Upper lobe of right lung (tissue), 1 donor: ENCODE data around the gene PTS. TPM values are rescaled to one million over a fixed set of nuclear protein-coding genes. Genes with fewer than 3 reads are reported as not detected.

ENCODE experiments used
- ATAC-seq: fragments of 200-7000 bp; cut with Tn5 transposase; one replicate; pipeline ENCODE4 v1.9.1; 2020; ENCODE audit warnings: mild to moderate bottlenecking, moderate library complexity
- DNase-seq: peaks from one replicate; pipeline ENCODE4 v3.0.0-alpha.2; 2020
- H3K27ac ChIP-seq: fragments of 200-600 bp; one replicate; pipeline ENCODE4 v1.8.0; 2022
- H3K27me3 ChIP-seq: fragments of 200-600 bp; one replicate; pipeline ENCODE4 v1.8.0; 2022; ENCODE audit warnings: mild to moderate bottlenecking
- H3K36me3 ChIP-seq: fragments of 200-600 bp; one replicate; pipeline ENCODE4 v1.8.0; 2022
- H3K4me1 ChIP-seq: fragments of 200-600 bp; one replicate; pipeline ENCODE4 v1.8.0; 2022
- H3K4me3 ChIP-seq: fragments of 200-600 bp; one replicate; pipeline ENCODE4 v1.8.0; 2022; ENCODE audit warnings: mild to moderate bottlenecking
- H3K9me3 ChIP-seq: fragments of 200-600 bp; one replicate; pipeline ENCODE4 v1.8.0; 2022
- intact Hi-C: fragments of 100-400 bp; cut with DNase I; formaldehyde crosslinking; loops from one replicate; pipeline ENCODE4 v1.11.0; 2022
- total RNA-seq: library from RNA; stranded (reverse); fragmentation: NEBNext Ultra II Directional; extraction: Animal tissue kit (Norgen Biotek cat#: 25700); gene quantifications from one replicate; pipeline ENCODE4 v1.2.1, GENCODE V29; 2021
- TF ChIP-seq, protein P1 (sequence below): fragments of 200-600 bp; IDR thresholded peaks from one replicate; pipeline ENCODE4 v1.8.0; 2022; ENCODE audit warnings: antibody characterized with exemption
- donor health status: DM: no; HTN: yes; CAD: no; lungs with severe emphysema.

Gene PTS
- total RNA-seq, 1 donor from 2014 or later: 22.5 TPM

DNA sequence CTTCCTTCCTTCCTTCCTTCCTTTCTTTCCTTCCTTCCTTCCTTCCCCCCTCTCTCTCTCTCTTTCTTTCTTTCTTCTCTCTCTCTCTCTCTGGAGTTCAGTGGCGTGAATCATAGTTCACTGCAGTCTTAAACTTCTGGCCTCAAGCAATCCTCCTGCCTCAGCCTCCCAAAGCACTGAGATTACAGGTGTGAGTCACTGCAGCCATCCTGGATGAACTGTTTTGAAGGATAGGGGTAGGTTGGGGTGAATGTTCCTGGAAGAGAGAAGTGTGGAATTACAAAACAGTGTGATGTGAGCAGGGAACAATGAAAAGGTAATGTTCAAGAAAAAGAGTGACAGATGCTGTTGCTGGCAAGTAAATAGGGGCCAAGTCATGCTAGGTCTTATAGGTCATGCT is 46.8 kb downstream of the PTS start:
- DNase-seq (no peak), ATAC-seq (no peak)
- TF ChIP-seq, protein P1, sequence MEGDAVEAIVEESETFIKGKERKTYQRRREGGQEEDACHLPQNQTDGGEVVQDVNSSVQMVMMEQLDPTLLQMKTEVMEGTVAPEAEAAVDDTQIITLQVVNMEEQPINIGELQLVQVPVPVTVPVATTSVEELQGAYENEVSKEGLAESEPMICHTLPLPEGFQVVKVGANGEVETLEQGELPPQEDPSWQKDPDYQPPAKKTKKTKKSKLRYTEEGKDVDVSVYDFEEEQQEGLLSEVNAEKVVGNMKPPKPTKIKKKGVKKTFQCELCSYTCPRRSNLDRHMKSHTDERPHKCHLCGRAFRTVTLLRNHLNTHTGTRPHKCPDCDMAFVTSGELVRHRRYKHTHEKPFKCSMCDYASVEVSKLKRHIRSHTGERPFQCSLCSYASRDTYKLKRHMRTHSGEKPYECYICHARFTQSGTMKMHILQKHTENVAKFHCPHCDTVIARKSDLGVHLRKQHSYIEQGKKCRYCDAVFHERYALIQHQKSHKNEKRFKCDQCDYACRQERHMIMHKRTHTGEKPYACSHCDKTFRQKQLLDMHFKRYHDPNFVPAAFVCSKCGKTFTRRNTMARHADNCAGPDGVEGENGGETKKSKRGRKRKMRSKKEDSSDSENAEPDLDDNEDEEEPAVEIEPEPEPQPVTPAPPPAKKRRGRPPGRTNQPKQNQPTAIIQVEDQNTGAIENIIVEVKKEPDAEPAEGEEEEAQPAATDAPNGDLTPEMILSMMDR: no peak
- Histone ChIP-seq H3K4me1 (no peaks in the 10 kb centered on the region), H3K36me3 (no peaks in the 10 kb centered on the region), H3K27me3 (no peaks in the 10 kb centered on the region), H3K27ac (no peak overlapping the region), H3K4me3 (no peak overlapping the region), H3K9me3 (no peaks in the 10 kb centered on the region)
- intact Hi-C loops: no loop called here

DNA sequence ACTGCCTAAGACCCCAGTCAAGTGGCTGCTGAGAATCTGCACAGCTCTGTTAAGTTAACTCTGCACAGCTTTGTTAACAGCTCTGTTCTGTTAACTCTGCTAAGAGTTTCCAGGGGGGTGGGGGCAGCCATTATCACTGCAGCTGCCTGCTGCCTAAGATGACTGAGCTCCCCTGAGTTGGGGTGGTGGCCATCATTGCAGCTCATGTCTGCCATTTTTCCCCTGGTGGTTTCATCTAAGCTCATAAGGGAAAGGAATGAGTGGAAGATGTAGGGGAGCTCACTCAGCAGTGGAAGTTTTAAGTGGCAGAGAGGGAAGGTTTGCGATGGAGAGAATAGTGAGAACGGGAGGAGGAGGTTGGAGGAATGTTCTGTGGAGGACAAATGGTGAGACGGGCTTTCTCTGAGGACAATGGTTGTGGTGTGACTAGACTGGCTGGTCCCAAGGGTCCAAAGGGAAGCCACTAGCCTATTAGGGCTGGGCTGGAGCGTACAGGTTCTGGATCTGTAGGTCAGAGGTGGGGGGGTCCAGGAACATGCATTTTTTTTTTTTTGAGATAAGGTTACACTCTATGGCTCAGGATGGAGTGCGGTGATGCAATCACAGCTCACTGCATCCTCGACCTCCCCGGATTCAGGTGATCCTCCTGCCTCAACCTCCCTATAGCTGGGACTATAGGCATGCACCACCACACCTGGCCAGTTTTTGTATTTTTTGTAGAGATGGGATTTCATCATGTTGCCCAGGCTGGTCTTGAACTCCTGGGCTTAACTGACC is 48.0 kb downstream of the PTS start:
- ATAC-seq (no peak), DNase-seq (no peak)
- intact Hi-C loops: no loop called here
- no peak overlapping the region for H3K27ac ChIP-seq
- H3K36me3 ChIP-seq: no peaks in the 10 kb centered on the region
- H3K4me1 ChIP-seq: no peaks in the 10 kb centered on the region
- no peaks in the 10 kb centered on the region for H3K27me3 ChIP-seq
- no peaks in the 10 kb centered on the region for H3K9me3 ChIP-seq
- TF ChIP-seq, protein P1: no peak
- no peak overlapping the region for H3K4me3 ChIP-seq

DNA sequence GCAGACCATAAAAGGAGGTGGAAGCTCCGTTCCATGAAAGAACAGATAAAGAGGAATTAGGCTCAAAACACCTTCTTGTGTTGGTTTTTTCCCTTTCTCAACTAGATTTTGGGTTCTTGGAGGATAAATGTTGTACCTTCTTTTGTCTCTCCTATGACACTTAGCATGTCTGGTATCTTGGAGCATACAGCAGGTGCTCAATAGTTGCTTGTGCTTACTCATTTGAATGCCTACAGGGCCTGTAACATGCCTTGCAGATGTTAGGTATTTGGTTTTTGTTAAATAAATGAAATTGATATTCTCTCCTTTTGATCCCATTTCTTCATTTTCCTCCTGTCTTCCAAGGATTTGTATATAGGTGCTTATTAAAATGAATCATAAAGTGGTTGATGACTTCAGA is 50.8 kb downstream of the PTS start:
- intact Hi-C loops: no loop called here
- ATAC-seq (no peak), DNase-seq (no peak)
- Histone ChIP-seq H3K27ac (no peak overlapping the region), H3K9me3 (no peaks in the 10 kb centered on the region), H3K4me3 (no peak overlapping the region), H3K4me1 (no peaks in the 10 kb centered on the region), H3K27me3 (no peaks in the 10 kb centered on the region), H3K36me3 (no peaks in the 10 kb centered on the region)
- TF ChIP-seq, protein P1: no peak

DNA sequence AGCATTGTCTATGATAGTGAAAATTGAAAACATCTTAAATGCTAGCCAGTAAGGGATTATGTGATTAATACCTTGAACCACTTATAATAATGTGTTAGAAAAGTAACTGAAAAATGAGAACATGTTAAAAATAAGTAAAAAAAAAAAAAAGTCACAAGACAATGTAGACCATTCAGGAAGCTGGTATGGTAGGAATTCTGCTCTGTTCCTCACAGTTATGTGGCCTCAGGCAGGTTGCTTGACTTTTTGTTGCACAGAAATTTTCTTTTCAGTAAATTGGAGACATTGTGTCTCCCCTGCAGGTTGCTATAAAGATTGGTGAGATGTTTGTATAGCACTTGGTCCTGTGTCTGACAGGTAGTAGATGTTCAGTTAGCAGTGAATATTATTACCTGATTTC is 51.7 kb downstream of the PTS start:
- Histone ChIP-seq H3K36me3 (no peaks in the 10 kb centered on the region), H3K4me1 (no peaks in the 10 kb centered on the region), H3K27me3 (no peaks in the 10 kb centered on the region), H3K9me3 (no peaks in the 10 kb centered on the region), H3K4me3 (no peak overlapping the region), H3K27ac (no peak overlapping the region)
- TF ChIP-seq, protein P1: no peak
- ATAC-seq: no peak
- intact Hi-C loops: no loop called here
- no peak for DNase-seq

DNA sequence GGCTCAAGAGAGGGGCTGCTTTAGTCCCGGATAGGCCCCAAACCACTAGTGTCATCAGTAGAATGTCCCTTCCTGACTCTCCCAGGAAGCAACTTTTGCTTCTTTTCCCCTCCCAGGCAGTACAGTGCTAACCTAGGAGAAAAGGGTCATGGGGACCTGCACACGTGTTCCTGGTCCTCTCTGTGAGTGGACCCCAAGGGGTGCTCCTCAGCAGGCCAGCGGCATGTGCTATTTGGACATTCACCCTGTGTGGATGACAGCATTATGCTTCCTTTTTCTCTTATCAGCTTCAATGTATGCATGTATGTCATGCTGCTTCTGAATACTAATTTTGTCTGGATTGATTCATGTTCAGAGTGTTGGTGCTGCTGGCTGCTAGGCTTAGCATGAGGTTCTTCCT is 52.6 kb downstream of the PTS start:
- TF ChIP-seq, protein P1: no peak
- intact Hi-C loops: no loop called here

More for the DNA sequence above, 52.6 kb downstream of the PTS start:
- DNase-seq: no peak
- H3K36me3 ChIP-seq: no peaks in the 10 kb centered on the region
- no peaks in the 10 kb centered on the region for H3K4me1 ChIP-seq
- H3K4me3 ChIP-seq: no peak overlapping the region
- H3K27ac ChIP-seq: no peak overlapping the region
- H3K27me3 ChIP-seq: no peaks in the 10 kb centered on the region
- no peaks in the 10 kb centered on the region for H3K9me3 ChIP-seq
- no peak for ATAC-seq
